GM18499 (cell line): ENCODE data around the gene KLHL15.
"Not testable (repeated sequence)": the region's sequence is repeated elsewhere in the genome, so short reads cannot be mapped to it uniquely, and the experiment has no call there.

Source experiments
- ATAC-seq: cut with Tn5 transposase; IDR thresholded peaks from one replicate; pipeline ENCODE4 v1.9.1; 2021; ENCODE audit warnings: moderate number of reproducible peaks; ENCODE audit not compliant: insufficient read depth, unreplicated experiment

KLHL15 gene, protein sequence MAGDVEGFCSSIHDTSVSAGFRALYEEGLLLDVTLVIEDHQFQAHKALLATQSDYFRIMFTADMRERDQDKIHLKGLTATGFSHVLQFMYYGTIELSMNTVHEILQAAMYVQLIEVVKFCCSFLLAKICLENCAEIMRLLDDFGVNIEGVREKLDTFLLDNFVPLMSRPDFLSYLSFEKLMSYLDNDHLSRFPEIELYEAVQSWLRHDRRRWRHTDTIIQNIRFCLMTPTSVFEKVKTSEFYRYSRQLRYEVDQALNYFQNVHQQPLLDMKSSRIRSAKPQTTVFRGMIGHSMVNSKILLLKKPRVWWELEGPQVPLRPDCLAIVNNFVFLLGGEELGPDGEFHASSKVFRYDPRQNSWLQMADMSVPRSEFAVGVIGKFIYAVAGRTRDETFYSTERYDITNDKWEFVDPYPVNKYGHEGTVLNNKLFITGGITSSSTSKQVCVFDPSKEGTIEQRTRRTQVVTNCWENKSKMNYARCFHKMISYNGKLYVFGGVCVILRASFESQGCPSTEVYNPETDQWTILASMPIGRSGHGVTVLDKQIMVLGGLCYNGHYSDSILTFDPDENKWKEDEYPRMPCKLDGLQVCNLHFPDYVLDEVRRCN

GRCh38 chrX:24027086-24027485 is at the start of gene KLHL15:
TSS of gene KLHL15 (minus strand) at chrX:24027186. CDS start at chrX:24006693, 20,493 bp downstream.
- ATAC-seq = no peak

GRCh38 chrX:24069877-24070276 is 42.9 kb upstream of the KLHL15 start:
- no peak for ATAC-seq

- no peak for ATAC-seq
Observed at GRCh38 chrX:24063488-24063887, 36.5 kb upstream of the KLHL15 start.

DNA sequence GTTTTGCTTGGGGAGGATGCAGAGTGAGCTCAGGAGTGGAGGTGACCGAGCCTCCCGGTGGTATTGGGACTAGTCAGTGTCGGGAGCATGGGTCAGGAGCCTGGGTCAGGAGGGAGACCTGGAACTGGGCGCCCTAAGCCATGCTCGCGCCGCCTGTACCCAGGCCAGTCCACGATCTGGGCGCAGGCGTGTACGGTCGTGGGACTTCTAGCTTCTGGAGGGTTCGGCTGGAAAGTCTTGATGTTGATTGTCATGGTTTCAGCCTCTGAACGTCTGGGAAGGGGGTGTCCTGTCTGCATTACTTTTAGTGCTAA is 28.0 kb upstream of the KLHL15 start:
- ATAC-seq = peak; percentile 1

DNA sequence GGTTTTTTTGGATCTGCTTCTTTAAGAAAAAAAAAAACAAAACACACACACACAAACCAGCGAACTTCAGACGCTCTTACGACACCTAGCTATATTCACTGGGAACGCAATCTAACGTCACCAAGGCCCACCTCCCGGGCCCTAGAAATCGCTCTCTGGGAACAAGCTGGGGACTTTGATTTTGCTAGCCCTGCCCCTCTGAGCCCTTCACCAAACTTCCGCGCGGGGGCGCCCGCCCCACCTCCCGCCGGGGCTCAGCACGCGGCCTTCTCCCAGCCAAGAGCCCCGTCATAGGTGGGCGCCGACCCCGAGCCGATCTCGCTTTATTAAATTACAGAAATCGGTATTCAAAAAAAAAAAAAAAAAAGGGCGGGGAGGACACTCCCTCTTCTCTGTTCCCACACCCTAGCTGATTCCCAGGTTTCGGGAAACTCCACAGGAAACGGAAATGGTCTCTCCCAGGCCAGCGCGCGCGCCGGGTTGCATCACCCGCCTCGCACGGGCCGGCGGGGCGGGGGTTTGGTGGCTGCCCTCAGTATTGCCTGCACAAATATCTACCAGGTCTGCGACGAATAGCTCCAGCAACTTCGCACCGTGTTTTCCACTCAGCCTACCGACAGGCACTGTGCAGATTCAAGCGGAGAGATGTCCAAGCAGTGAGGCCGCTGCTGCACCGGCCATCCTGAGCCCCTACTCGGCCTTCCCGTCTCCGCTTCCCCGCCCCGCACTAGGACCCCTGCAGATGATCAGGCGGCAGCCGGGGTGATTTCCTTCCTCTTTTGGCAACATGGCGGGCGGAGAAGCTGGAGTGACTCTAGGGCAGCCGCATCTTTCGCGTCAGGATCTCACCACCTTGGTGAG is 27.4 kb upstream of the KLHL15 start, which contains the start of gene EIF2S3:
Gene EIF2S3 (plus strand): TSS at position 775 of the 861 bp plus-strand sequence. CDS start 13 bp downstream, at position 788.
- ATAC-seq = peak; percentile 85

- ATAC-seq = not testable (repeated sequence)
Observed at GRCh38 chrX:24050522-24051318, 23.7 kb upstream of the KLHL15 start.

- ATAC-seq = not testable (repeated sequence)
Observed at GRCh38 chrX:24049643-24050042, 22.7 kb upstream of the KLHL15 start.

DNA sequence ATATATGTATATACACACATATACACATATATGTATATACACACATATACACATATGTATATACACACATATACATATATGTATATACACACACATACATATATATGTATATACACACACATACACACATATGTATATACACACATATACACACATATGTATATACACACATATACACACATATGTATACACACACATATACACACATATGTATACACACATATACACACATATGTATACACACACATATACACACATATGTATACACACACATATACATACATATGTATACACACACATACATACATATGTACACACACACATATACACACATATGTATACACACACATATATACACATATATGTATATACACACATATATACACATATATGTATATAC is 19.1 kb upstream of the KLHL15 start:
- not testable (repeated sequence) for ATAC-seq

- no peak for ATAC-seq
Observed at GRCh38 chrX:24037729-24038128, 10.7 kb upstream of the KLHL15 start.

DNA sequence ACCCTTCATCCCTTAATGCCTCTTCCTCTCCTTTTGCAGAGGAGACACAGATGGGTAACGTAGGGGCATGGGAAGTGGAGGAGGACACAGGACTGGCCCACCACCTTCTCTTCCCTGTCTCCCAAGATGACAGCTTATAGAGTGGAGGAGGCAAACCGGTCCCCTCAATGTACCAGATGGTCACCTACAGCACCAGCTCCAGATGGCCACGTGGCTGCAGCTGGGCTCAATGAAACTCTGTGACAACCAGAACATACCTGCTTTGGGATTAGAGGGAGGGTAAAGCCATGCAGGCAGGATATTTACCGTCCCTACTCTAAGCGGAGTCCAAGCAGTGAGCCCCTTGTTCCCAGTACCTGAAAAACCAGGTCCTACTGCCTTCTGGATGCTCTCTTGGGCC is 7.5 kb upstream of the KLHL15 start:
- ATAC-seq = no peak

DNA sequence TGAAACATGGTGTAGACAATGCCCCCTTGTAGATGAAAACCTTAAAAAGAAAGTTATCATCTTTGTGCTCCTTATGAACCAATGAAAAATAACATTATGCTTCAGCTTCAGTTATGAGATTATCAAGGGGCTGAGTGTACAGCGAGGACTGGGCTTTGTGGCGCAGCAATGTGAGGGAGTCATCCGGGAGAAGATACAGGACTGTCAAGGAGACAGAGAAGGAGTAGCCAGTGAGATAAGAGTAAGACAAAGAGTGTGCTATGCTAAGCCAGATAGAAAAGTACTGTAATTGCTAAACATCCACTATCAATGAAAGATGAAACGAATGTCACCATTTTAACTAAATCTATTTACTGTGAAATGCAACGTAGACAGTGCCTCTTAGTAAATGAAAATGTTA is 3.6 kb upstream of the KLHL15 start:
- no peak for ATAC-seq

DNA sequence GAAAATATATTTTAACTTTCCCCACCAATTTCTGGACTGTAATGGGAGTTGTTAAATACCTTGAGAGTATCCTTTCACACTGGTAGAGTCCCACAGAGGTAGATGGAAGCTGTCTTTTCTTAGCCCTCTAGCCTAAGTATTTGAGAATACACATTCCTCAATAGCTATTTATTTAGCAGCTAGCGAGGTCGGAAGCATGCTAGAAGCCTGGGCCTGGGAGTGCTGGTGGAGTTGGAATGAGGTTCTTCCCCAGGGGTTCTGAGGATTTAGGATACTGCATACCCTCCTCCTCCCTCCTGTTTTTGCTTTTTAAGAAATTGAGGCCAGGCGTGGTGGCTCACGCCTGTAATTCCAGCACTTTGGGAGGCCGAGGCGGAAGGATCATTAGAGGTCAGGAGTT is 999 bp upstream of the KLHL15 start:
- no peak for ATAC-seq

- ATAC-seq = no peak
Observed at GRCh38 chrX:24026432-24026831, 554 bp downstream of the KLHL15 start.

DNA sequence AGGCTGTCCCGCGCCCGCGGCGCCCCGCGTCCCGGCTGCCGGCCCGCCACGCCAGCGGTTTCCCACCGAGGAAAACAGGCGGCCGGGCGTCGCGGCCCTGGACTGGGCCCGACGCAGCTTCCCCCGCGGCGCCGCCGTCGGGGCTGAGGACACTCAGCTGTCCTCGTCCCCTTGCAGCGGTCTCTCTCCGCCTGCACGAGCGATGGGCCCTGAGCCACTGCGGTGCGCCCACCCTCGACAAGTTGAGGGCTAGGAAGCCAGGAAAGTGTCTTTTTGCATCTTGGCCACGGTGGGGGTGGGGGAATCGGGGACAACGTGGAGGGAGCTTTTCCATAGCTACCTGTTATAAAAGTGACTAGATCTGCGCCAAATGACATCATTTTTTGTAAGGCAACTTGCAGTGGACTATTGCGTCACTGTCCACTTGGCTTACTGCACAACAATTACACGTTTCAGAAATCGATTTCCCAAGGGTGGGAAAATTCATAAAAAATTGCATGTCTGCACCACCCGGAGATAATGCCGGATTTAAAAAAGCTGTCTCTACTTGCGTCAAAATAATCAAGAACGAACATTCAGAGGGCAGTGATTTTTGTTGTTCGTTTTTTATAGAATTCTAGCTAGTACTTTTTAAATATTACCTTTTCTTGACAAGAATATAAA is 1.1 kb downstream of the KLHL15 start:
- no peak for ATAC-seq

DNA sequence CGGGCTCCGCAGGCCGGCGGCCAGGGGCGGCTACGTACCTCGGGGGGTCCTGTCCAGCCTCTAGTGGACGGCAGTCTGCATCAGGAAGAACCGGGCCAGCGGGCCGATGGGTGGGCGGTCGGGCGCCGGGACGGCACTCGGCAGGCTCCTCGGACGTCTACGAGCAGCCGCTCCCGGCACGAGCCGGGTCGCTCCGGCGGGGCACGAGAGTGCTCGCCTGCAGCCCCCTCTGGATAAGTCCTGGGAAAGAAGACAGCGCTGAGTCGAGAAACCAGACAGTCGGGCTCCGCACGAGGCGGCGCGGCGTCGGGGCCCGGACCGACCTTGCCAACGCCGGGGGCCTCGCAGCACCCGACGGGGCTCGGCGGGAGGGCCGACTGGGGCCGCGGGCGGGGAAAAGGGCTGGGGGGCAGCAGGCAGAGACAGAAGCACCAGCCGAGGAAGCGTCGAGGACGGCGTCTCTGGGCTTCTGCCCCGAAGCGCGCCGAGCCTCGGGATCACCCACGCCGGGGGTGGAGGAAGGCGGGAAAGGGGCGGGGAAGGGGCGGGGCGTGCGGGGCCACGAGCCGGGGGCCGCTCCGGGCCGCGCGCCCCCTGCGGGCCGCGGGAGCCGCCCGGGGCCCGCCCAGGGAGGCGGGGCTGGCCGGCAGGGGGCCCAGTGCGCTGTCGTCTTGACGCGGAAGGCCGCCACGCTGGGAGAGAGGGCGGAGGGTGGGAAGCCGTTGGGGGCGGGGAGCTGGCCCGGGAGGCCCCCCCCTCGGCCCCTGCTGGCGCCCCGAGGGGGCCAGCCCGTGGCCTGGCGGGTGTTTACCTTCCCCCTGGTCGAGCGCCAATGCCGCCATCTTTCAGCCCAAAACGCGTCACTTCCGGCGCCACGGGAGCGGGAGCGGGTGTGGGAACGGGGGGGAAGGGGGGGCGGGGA is 1.9 kb downstream of the KLHL15 start:
- peak; percentile 42 for ATAC-seq

GRCh38 chrX:24023972-24024669 is 2.9 kb downstream of the KLHL15 start:
- no peak for ATAC-seq

DNA sequence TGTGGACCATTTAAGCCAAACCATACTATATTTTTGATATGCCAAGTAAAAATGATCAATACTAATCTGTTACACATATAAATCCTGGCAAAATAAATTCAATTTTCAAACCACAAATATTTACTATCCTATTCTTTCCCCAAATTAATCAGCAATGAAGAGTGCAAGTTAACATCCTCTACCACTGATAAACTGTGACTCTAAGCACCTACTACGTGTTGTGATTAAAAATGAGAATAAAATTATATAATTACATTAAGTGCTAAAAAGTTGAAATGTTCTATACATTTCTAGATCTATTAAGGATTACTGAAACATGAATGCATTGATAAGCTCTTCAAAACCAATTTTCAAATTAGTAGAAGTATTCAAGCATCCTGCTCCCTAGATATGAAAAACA is 3.4 kb downstream of the KLHL15 start:
- ATAC-seq = no peak

DNA sequence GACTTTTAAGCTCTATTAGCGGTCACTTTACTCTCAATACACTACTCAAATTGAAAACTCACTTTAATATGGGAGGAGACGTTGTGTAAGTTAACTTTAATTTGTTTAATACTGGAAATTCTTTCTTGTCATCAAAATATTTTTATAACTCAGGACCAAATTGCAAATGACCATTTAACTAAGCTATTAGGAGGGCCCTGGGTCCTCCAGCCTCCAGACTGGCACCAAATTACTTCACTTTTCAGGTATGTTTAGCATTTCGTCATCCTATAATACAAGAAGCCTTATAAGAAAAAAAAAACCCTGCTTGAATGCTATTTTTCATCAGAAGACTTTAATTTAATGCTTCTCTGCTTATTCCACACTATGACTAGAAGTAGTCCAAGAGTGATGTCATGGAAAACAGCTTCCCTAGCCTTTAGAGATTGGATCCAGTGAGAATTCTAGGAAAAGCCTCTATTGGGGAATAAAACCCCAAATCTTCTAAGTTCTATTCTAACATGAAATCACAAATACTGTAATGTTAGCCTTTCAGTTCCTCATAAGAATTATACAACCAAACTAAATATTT is 6.6 kb downstream of the KLHL15 start:
- no peak for ATAC-seq
